Stimulated activated CD4-positive, alpha-beta T cell treated with anti-CD3 and anti-CD28 coated beads, Interleukin-12 subunit alpha, Interleukin-12 subunit beta, amount 100 ng/mL, for 48 hours (primary cell): ENCODE data around the gene ARL8B.
"Not testable (repeated sequence)": the region's sequence is repeated elsewhere in the genome, so short reads cannot be mapped to it uniquely, and the experiment has no call there.

Source experiments
- DNase-seq, 3 donors: peaks; one replicate each; pipeline ENCODE4 v3.0.0-alpha.2; 2020; ENCODE audit warnings: low read depth in 2 of 3, low spot score in 1 of 3

Gene ARL8B

DNA sequence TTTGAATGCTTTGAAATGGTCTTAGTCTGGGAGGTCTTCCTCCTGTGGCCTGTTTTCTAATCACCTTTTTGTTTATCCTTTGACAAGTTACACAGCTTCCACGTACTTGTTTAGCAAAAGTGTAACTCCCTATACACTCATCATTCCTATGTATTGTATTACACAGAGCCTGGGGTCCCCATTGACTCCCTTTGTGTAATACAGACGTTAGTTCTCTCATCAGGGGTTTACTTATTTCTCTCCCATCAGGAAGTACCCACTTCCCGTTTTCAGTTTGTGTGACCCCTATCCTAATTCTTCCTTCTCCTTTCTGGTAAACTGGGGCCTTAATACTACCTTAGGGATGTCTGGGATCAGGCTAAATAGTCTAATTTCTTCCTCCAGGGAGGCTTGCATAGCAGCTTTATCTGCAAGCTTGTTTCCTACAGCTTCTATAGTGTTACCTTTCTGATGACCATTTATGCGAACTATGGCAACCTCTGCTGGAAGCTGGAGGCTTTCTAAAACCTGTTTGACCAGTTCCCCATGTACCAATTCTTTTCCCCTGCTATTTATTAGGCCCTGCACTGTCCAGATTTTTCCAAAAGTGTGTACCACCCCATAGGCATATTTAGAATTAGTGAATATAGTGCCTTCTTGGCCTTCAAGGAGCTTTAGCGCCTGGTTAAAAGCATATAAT, 22.4 kb downstream of the ARL8B start:
- no peak for DNase-seq

DNA sequence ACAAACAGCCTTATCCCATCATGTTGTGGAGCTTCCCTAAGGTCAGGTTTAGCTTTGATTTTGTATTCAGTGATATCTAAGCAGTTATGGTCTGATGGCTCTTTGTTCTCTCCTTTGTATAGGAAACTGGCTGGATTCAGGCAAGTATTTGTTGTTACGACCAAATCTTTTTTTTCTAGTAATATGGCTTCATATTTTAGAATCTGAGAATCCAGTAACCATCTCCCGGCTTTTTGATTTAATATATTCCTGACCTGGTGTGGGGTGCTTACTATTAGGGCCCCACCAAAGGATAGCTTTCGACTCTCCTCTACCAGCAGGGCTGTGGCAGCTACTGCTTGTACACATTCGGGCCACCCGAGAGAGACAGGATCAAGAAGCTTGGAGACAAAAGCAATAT, 23.0 kb downstream of the ARL8B start:
- DNase-seq: no peak

DNA sequence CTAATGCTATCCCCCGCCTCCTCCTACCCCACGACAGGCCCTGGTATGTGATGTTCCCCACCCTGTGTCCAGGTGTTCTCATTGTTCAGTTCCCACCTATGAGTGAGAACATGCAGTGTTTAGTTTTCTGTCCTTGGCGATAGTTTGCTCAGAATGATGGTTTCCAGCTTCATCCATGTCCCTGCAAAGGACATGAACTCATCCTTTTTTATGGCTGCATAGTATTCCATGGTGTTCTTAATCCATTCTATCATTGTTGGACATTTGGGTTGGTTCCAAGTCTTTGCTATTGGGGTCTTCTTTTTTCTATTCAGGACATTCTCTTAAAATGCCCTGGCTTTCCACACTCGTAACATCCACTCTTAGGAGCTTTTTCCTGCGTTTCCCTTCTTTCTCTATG, 25.1 kb downstream of the ARL8B start:
- DNase-seq: not testable (repeated sequence)

DNA sequence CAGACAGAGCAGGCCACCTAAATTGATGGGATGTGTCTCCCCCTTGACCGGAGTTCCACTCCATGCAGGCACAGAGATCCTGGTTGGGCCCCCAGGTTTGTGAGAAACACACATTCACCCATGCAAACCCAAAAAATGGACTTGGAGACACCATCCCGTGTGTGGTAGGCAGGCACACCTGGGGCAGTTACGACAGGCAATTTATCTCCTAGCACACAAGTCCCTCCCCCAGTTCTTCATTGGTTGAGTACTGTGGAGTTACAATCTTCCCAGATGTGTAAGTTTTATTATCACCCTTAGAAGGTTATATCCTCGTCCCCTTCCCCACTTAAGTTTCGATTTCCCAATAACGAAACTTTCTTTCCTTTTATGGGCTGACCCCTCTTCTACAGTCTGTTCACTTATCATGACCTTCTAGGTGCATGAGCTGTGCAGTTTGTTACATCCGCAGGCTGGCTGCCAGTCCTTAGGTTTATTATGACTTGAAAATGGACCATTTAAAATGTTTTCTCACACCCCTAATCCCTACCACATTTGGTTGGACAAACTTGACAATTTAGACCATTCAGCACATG, 27.3 kb downstream of the ARL8B start:
- no peak for DNase-seq

DNA sequence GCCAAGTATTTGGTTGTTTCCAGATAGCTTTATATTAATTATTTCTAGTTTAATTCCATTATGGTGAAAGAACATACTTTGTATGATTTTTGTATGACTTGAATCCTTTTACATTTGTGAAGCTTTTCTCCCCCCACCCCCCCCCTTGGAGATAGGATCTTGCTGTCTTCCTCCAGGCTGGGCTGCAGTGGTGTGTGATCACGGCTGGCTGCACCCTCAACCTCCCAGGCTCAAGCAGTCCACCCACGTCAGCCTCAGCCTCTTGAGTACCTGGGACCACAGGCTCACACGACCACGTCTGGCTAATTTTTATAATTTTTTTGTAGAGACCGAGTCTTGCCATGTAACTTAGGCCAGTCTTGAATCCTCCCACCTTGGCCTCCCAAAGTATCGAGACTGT, 29.5 kb downstream of the ARL8B start:
- no peak for DNase-seq

DNA sequence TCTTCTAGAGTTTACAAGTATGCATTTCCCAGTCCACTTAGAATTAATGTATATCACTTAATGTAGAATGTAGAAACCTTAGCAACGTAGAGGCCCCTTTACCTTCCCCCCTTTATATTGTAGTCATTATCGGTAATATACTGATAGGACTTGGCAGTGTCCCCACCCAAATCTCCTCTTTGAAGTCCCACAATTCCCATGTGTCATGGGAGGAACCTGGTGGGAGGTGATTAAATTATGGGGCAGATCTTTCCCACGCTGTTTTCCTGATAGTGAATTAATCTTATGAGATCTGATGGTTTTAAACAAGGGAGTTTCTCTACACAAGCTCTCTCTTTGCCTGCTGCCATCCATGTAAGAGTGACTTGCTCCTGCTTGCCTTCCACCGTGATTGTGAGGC, 31.0 kb downstream of the ARL8B start:
- no peak for DNase-seq

DNA sequence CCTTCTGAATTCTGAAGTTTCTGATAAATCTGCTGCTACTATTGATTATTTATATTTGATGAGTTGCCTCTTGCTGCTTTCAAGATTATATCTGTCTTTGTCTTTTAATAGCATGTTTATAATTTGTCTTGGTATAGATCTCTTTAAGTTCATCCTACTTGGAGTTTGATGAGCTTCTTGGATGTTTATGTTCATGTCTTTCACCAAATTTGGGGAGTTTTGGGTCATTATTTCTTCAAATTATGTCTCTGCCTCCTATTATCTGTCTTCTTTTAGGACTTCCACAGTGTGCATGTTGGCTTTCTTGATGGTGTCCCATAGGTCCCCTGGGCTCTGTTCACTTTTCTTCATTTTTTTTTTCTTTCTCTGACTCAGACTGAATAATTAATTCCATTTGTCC, 33.1 kb downstream of the ARL8B start:
- DNase-seq: no peak

DNA sequence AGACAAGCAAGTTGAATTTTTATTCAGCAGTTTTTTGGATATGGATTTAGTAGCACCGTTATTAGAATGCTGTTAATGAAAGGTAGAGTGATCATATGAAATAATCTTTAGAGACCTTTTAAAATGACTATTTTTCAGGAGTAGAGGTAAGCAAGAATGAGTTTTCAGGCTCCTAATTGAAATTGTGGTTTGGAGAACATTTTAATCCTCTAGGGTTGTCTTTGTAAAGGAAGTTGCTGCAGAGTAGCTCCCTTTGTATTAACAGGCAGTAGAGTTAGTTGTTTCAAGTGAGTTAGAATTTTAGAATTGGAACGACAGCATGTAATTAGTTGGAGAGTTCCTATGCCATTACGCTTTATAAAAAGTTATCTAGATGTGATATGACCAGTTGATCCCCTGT, 38.2 kb downstream of the ARL8B start:
- no peak for DNase-seq

DNA sequence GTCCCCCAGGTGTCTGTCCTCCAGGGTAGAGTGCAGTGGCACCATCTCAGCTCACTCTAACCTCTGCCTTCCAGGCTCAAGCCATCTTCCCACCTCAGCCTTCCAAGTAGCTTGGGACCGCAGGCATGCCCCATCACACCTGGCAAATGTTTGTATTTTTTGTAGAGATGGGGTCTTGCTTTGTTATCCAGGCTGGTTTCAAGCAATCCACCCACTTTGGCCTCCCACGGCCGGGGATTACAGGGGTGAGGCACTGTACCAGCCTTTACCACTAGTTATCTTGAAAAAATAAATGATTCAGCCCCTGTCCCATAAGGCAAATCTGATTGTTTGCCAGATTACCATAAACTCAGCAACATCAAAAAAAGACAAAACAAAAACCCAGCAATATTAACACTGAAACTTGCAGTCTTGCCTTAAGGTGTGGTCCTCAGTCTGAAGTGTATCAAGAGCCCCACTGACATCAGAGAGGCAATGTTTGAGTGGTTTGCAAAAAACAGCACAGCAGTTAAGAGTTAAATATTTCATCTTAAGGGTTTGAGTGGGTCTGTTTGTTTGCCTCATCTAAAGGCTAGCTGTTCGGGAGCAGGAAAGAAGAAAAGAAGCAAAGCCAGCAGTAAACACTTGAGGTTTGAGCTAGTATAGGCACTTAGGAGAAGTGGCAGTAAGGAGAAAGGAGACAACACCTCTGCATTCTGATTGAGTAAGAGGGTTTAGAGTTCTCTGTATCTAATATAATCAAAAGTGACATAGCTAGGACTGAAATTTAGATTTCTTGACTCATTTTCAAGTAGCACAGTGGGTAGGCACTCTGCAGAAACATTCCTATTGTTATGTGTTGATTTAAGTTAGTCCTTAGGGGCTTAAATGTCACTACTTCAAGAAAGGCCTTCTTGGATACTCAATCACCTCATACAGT, 39.1 kb downstream of the ARL8B start:
- no peak for DNase-seq

DNA sequence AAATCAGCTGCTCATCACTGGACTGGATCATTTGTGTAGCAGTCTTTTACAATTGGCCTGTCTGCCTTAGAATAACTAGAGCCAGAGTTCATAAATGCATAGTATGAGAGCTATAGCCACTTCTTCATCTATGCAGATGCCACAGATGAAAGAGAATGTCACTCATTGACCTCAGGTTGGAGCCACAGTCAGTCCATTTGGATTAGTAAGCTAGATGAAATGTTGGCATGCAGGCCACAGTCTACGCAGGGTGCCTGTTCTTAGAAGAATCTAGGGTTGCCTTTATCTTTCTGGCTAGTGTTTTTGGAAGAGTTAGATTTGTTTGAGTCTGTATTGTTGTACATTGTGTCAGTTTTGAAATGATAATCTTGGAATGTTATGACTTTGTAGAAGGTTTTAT, 40.0 kb downstream of the ARL8B start:
- DNase-seq: no peak

DNA sequence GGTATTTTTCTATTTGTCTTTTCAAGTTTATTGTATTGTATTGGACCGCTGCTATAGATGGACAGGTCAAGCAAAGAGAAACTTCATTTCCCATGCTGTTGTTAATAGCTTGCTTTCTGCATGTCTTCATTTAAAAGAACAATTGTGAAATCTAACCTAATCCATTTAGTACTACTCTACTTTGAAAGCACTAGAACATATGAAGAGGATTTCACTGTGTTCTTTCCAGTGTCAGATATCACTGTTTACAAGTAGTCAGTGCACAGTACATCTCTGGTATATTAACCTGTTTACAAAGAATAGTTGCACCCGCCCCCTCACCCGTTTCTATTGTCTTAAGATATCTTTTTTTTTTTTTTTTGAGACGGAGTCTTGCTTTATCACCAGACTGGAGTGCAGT, 43.6 kb downstream of the ARL8B start:
- no peak for DNase-seq

DNA sequence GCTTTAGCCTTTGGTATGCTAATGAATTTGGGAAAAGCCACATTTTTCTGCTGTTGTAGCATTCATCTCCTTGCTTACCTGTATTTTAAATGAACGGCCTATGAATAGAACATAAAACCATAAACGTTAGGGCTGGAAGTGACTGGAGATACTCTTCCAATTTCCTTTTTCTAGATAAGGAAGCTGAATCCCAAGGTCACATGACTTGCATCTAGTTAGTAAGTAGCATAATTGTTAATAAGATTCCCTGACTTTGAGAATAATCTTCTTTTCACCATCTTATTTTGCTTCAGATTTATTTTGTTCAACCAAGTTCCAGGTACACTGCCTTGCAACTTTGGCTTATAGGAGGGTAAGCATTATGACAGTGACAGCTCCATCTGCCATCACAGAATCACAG, 44.8 kb downstream of the ARL8B start:
- DNase-seq: no peak

DNA sequence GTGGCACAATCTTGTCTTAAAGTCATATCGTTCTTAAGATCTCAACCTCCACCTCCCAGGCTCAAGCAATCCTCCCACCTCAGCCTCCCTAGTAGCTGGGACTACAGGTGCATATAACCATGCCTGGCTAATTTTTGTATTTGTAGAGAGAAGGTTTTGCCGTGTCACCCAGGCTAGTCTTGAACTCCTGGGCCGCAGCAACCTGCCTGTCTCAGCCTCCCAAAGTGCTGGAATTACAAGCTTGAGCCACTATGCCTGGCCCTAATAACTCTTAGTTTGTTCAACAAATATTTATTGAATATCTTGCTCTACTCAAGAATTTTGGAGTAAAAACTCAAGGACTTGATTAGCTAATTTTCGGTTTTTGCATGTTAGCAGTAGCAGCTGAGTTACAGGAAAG, 46.0 kb downstream of the ARL8B start:
- no peak for DNase-seq

DNA sequence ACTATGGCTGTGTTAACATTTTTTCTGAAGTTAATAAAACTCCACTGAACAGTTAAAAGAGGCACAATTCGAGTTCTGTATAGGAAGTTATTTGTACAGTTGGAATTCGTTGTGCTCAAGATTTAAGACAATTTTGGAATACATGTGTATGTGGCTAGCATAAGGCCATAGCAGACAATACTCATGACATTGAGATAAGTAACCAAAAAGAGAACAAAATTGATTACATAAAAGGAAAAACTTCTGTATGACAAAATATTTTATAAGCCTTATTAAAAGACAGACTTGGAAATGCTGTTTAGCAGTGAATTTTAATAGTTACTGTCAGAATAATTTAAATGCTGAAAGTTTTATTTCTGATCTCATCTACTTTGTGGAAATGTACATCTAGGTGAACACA, 47.7 kb downstream of the ARL8B start:
- no peak for DNase-seq

DNA sequence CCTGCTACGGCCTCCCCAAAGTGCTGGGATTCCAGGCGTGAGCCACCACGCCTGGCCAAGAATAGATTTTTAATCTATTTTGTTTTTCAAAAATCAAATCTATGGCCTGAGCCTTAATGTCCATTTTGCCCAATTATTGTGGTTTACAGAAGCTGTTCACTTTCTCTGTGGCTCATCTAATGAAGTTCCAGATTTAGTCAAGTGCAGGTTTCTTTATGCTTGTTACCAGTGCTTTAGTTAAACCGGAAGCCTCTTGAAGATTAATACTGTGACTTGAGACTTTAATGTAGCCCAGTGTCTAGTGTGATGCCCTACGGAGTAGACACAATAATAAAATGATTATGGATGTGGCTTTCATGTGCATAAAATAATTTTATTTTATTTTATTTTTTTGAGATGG, 48.9 kb downstream of the ARL8B start:
- no peak for DNase-seq

DNA sequence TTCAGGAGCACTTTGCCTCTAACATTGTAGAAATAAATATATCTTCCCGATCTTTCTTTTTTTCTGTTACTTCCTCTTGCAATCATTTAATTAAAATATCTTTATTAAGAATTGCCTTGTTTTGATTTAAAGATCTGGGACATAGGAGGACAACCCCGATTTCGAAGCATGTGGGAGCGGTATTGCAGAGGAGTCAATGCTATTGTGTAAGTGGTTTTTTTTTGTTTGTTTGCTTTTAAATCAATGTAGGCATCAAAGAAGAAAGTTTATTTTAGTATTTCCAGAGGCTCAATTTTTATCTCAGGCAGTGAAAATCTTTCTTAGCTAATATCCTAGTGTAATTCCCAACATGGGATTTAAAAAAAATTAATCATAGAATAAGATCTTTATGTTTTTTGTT, 49.9 kb downstream of the ARL8B start:
- no peak for DNase-seq

DNA sequence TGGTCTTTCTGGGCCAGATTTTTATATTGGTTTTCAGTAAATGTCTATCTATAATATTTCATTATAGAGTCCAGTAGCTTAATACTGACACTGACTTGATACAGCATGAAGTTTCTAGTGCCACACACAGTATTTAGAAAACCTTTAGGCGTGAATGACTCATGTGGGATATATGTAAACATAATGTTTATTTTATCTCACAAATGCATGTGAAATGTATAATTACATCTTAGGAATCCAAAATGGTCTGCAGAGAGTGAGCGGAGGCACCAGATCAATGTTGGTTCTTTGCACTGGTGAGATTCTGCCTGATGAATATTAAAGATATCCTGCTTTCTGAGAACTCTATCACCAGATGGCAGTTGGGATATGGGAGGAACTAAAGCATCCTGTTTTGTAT, 56.9 kb downstream of the ARL8B start:
- DNase-seq: not testable (repeated sequence)

DNA sequence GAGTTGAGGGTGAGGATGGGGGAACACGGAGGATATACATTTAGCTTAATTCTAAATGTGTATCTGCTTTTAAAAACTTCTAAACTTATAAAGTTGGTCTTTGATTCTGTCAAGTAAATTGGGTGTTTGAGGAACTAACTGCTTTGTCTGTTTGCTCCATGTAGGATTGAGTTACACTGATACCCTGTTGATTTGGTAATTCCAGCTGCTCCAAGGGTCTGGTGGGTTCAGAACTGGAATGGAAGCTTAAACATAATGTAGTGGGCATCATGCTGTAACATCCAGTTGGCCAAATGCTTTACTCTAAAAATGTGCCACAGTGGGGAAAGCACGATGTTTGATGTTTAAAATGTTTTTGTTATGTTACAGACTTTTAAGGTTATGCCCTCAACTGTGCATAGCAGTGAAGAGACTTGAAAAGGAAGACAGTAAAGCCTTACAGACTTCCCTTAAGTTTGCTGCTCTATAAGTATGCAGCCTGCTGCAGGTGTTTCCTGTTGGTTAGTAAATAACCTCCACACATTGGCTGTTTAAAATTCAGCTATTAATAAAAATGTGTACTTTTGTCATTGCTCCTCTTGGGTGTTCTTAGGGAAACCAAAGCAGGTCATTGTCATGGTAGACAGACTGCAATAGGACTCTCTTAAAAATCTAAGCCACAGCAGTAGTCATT, 59.5 kb downstream of the ARL8B start:
- DNase-seq: no peak

DNA sequence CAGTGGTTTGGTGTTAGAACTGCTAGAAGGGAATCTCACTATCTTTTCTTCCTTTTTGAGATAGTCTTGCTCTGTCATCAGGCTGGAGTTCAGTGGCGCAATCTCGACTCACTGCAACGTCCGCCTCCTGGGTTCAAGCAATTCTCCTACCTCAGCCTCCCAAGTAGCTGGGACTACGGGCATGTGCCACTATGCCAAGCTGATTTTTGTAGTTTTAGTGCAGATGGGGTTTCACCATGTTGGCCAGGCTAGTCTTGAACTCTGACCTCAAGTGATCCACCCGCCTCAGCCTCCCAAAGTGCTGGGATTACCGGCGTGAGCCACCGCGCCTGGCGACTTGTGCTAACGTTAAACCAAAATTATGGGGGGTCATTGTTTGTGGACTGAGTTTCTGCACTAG, 61.6 kb downstream of the ARL8B start:
- not testable (repeated sequence) for DNase-seq

DNA sequence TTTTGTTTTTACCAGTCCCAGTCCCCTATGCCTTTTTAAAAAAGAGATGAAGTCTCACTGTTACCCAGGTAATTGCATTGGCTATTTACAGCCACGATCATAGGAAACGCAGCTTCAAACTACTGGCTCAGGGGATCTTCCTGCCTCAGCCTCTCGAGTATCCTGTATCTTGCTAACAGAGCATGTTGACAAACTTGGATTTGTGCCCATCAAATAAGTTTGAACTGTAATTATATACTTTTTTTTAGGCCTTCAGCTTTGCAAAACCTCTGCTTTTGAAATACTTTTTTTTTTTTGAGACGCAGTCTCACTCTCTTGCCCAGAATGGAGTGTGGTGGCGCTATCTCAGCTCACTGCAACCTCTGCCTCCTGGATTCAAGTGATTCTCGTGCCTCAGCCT, 62.4 kb downstream of the ARL8B start:
- DNase-seq: no peak

DNA sequence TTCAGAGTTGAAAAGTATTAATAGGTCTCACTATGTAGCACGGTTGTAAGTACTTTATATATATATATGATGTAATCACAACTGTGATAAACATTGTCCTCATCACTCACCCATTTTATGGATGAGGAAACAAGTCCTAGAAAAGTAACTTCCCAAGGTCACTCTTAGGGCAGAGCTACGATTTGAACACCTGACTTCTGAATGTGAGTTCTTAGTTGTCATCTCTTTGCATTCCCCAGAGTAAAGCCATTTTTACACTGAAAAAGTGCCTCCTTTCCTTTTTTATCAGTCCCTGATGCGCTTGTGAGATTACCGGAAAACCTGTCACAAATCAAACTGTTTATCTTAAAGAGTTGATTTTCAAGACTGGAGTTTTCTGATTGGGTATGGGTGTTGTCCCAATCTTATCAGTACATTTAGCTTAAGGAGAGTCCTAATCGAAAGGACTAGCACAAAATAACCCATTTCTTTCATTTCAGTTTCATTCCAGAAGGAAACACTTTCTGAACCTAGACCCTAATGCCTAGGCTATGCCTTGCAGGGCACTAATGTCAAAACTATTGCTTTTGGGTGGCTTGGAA, 63.1 kb downstream of the ARL8B start:
- DNase-seq: no peak
